Stimulated activated CD8-positive, alpha-beta memory T cell treated with anti-CD3 and anti-CD28 coated beads, Interleukin-4, amount 100 ng/mL, for 1 hour (primary cell): ENCODE results near the gene GAS5.
A peak's percentile ranks its signal among the peaks of the same experiment; 100 is the strongest.
"Not testable (repeated sequence)": the region's sequence is repeated elsewhere in the genome, so short reads cannot be mapped to it uniquely, and the experiment has no call there.

Experiments used
- DNase-seq, 2 donors: peaks; one replicate each; pipeline ENCODE4 v3.0.0-alpha.2; 2020; ENCODE audit warnings: low read depth in 2 of 2, low spot score in 1 of 2

Gene GAS5

GRCh38 chr1:173867753-173868265 is at the start of gene GAS5:
GAS5 (minus strand) TSS chr1:173867989.
- peak; percentile 95 to 97 for DNase-seq

DNA sequence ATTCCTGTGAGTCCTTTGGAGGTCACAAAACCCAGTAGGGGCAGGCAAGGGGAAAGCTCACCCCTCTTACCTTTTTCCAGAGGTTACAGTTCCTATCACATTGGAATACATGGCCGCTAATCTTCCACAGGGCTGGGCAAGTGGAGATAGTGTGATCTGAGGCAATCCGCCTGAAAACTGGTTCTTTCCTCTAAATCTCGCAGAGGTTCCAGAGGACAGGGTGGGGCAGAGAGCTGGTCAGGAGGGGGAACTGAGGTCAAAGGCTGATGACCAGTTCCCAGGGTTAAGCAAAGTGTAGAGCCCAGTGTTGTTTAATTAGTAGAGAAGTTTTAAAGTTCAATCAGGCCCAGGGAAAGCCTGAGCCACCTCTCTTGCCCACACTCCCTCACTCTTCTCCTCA is 49.4 kb upstream of the GAS5 start, which contains the start of gene SERPINC1:
Gene SERPINC1 (minus strand): TSS at position 179 of the 400 bp plus-strand sequence. CDS start 68 bp downstream, at position 111.
- no peak for DNase-seq

GRCh38 chr1:173916667-173917066 is 48.9 kb upstream of the GAS5 start:
- no peak for DNase-seq

GRCh38 chr1:173915596-173915995 is 47.8 kb upstream of the GAS5 start:
- DNase-seq: no peak

GRCh38 chr1:173914366-173914871 is 46.6 kb upstream of the GAS5 start:
- no peak for DNase-seq

- DNase-seq: no peak
These were observed 45.3 kb upstream of the GAS5 start for GRCh38 chr1:173913111-173913510.

- DNase-seq: no peak
These were observed 36.2 kb upstream of the GAS5 start for GRCh38 chr1:173903827-173904531.

GRCh38 chr1:173900992-173901391 is 33.2 kb upstream of the GAS5 start:
- no peak for DNase-seq

DNA sequence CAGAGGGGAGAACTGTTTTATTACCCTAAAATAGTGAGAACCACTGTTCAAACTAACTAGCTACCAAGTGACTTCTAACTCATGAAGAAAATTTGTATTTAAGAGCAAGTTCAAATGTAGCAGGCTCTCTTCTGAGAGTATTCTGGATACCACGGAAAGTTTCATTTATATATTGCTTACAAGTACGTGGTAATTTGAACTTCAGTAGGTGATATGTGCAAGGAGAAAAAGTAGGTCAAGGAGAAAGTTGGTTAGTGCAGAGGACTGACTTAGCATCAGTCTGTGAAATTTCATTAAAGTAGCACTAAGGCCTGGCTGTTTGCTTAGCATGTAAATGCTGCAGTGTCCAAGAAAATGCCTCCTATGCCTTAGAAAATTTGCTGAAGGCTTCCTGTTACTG is 32.6 kb upstream of the GAS5 start:
- no peak for DNase-seq

GRCh38 chr1:173894189-173894588 is 26.4 kb upstream of the GAS5 start:
- DNase-seq: no peak

DNA sequence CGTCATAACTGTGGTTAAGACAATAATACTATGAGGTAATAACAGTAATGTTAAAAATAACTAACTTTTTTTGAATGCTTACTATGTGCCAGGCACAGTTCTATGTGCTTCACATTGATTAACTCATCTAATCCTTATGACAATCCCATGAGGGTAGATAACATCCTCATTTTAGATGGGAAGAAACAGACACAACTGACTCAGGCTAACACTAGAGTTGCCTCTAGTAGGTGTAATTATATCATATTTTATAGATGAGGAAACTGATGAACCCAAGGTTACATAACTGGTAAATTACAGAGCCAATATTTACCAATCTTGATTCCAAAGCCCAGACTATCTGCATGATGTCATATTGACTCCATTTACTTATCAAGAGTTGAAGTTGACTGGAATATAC is 25.8 kb upstream of the GAS5 start:
- no peak for DNase-seq

- DNase-seq: no peak
These were observed 22.1 kb upstream of the GAS5 start for GRCh38 chr1:173889885-173890284.

DNA sequence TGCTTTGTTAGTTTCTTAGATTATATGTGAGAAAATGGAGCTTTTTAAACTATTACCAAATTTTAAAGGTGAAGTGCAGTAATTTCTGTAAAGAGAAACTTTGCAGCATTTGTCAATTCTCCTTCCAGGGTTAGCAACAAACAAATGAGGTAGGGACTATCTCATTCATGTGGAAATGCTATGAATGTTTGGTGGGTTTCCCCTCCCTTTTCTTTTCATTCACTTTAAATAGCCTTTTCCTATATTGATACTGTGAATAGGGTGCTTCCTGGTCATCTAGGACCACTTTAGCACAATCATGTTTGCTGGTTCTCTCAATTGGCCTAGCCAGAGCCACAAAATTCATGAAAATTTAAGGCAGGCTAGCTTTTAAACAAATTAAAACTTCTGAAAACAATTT is 21.0 kb upstream of the GAS5 start:
- no peak for DNase-seq

DNA sequence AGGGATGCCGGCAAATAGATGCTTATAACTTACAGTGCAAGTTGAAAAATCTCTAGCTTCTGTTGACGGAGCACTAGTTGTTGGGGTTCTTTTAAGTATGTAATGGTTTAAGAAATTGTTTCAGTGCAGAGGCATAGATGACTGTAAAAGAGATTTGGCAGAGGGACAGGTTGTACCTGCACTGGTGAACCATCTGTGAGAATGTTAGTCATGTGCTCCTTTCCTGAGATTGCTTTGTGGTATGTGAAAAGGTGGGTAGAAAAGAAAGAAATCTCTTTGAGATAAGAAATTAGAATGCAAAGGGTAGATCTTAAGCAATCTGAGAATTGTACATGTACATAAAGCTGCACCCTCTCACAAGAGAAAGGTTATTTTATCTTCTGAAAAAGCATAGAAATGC is 19.8 kb upstream of the GAS5 start:
- DNase-seq: no peak

- DNase-seq: no peak
These were observed 19.2 kb upstream of the GAS5 start for GRCh38 chr1:173886746-173887611.

DNA sequence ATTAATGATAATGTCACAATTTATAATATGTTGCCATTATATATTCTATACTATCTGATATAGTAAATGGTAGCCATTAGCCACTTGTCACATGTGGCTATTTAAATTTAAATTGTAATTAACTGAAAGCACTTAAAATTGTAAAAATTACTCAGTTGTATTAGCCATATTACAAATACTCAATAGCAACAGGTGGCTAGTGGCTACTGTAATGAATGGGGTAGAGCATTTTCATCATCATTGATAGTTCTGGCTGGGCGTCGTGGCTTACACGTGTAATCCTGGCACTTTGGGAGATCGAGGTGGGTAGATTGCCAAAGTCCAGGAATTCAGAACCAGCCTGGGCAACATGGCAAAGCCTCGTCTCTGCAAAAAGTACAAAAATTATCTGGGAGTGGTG is 16.9 kb upstream of the GAS5 start:
- DNase-seq: no peak

DNA sequence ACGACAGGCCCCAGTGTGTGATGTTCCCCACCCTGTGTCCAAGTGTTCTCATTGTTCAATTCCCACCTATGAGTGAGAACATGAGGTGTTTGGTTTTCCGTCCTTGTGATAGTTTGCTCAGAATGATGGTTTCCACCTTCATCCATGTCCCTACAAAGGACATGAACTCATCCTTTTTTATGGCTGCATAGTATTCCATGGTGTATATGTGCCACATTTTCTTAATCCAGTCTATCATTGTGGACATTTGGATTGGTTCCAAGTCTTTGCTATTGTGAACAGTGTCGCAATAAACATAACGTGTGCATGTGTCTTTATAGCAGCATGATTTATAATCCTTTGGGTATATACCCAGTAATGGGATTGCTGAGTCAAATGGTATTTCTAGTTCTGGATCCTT is 13.3 kb upstream of the GAS5 start:
- not testable (repeated sequence) for DNase-seq

DNA sequence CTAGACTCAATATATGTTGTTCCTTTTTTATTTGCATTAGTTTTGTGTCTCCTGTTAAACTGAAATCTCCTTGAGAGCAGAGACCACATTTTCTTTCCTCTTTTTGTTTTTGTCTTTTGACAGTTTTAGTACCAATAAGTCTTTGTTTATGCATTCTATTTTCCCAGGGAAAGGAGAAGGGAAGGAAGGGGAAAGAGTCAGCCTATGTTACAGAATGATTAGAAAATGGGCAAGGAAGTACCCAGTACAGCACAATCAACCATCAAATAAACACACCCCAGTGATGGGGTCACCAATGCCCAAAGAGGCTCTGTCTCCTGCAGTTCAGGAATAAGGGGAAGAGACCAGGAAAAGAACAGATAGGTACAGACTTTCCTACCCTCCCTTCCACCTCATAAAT is 10.5 kb upstream of the GAS5 start:
- DNase-seq: no peak

- no peak for DNase-seq
These were observed 8.9 kb upstream of the GAS5 start for GRCh38 chr1:173876732-173877131.

GRCh38 chr1:173871500-173871899 is 3.7 kb upstream of the GAS5 start:
- no peak for DNase-seq

GRCh38 chr1:173871091-173871490 is 3.3 kb upstream of the GAS5 start:
- DNase-seq: no peak
